IPS-18a (cell line): ENCODE results near the gene SNUPN.

Experiments
- H3K27ac ChIP-seq: one replicate; pipeline ENCODE4 v1.5.1; 2013; ENCODE audit warnings: low read length
- H3K27me3 ChIP-seq: one replicate; pipeline ENCODE4 v1.6.1; 2013; ENCODE audit warnings: mild to moderate bottlenecking, low read length; ENCODE audit not compliant: control insufficient read depth, insufficient read depth
- H3K36me3 ChIP-seq: one replicate; pipeline ENCODE4 v1.6.1; 2013; ENCODE audit warnings: low read depth, low read length; ENCODE audit not compliant: control insufficient read depth
- H3K4me1 ChIP-seq: one replicate; pipeline ENCODE4 v1.6.1; 2013; ENCODE audit warnings: low read depth, low read length; ENCODE audit not compliant: control insufficient read depth
- H3K4me3 ChIP-seq: one replicate; pipeline ENCODE4 v1.5.1; 2013; ENCODE audit warnings: low read length
- H3K9ac ChIP-seq: one replicate; pipeline ENCODE4 v1.6.1; 2013; ENCODE audit warnings: mild to moderate bottlenecking, low read length, moderate library complexity
- H3K9me3 ChIP-seq: one replicate; pipeline ENCODE4 v1.6.1; 2013; ENCODE audit warnings: low read depth, low read length; ENCODE audit not compliant: control insufficient read depth

Gene SNUPN

DNA sequence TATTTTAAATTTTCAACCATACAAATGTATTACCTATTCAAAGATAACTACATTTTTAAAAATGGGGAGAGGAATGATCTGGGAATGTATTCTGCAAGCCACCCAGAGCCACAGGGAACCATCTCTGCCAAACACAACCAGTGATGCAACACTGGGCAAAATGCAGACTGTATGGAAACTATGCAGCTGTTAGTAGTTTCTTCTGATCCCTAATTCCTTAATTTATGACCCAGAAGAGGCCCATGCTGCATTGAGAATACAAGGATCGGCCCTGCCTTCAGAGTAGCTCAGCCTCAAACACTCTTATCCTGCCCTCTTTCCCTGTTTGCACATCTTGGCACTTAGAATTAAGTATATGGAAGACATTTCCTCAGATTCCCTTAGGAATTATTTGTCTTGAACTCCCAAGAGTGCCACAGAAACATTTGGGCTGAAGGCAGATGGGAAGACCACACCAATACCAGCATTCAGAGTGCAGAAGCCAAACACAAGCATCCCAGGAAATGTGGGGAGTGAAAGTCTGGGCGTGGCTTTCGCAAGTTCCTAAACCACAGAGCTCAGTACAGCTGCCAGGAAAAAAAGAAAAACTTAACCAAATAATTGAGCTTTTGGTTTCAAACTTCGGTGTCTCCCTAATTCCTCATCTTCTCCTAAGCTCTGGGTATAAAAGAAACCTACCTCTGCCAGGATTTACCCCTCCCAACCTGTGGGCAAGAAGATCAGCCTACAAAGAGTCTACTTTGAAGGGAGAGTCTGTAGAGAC lies 5.3 kb downstream of the SNUPN start:
- H3K27me3 ChIP-seq, result no peaks in the 10 kb centered on the region
- peaks cover 30% of the 10 kb centered on the region for H3K36me3 ChIP-seq
- H3K27ac ChIP-seq, result no peak overlapping the region
- no peak overlapping the region for H3K9ac ChIP-seq
- no peak overlapping the region for H3K4me3 ChIP-seq
- no peaks in the 10 kb centered on the region for H3K4me1 ChIP-seq
- H3K9me3 ChIP-seq, result no peaks in the 10 kb centered on the region

DNA sequence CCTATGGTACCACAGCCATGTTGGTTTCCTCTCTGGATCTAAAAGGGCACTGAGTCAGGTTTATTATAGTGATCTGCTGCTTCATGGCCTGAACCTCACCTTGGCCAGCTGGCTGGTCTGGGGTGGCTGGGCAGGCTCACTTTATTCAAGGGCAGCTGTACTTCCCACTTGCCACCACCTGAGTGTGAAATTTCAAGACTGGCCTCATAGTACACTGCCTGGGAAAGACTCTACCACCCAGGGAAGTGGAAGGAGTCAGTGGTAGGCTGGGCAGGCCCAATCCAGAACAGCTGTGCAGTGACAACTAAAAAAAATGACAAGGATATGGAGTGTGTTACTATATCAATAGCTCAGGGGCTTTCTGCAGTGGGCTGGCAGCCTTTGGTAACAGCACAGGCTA lies 8.8 kb downstream of the SNUPN start:
- Histone ChIP-seq H3K4me3 (no peak overlapping the region), H3K9ac (no peak overlapping the region), H3K27me3 (no peaks in the 10 kb centered on the region), H3K36me3 (peaks cover 43% of the 10 kb centered on the region), H3K9me3 (no peaks in the 10 kb centered on the region), H3K4me1 (no peaks in the 10 kb centered on the region), H3K27ac (no peak overlapping the region)

DNA sequence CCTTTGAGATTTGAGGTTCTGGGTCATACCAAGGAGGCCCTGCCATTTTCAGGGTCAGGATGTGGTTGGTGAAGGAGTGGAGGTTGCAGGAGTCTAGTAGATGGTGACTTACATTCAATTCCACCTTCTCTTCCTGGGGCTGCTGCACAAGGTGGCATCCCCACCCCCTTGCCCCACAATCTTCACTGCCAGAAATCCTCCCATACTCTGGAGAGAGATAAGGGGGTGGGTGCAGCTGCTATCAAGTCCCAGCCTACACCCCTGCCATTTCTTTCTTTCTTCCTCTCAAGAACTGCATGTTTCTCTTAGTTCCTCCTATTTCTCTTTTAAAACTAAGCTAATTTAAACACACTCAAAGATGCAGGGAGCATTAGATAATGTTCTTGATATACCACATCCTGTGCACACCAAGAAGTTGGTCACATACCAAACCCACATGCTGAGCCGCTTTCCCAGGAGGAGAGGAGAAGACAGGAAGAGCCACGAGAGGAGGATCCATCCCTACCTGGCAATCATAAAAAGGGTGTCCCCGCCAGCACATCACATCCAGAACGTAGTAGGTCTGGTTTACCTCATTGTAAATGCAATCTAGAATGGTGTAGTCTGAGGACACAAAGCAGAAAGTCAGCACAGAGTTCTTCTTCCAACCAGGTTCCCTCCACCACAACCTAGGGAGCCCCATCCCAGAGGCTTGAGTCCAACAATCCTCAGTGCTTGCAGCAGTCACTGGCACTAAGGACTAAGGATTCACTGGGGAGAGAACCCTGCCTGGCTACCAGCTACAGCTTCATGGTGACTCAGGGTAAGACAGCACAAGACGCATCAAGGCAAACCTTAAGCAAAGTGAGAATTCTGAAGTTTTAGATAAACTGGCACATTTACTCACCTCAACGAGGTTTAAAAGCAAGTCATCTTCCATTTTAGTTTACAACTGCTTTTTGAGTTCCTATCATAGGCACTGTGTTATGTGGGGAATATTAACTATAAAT lies 18.5 kb downstream of the SNUPN start:
- H3K27ac ChIP-seq, result no peak overlapping the region
- H3K36me3 ChIP-seq, result peaks cover 46% of the 10 kb centered on the region

DNA sequence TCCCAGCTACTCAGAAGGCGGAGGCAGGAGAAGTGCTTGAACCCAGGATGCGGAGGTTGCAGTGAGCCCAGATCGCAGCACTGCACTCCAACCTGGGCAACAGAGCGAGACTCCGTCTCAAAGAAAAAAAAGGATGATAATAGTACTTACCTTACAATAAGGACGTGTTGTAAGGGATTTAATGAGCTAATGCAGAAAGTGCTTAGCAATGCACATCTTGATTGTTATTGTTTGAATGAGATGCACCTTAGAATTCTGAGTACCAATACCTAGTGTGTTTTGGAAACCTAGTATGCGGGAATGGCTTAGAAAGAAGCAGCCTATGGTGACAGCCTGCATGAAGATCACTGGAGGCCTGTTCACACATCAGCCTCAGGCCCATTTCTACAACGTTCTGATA lies 19.5 kb downstream of the SNUPN start:
- Histone ChIP-seq H3K4me1 (no peaks in the 10 kb centered on the region), H3K4me3 (no peak overlapping the region), H3K9me3 (no peaks in the 10 kb centered on the region), H3K9ac (no peak overlapping the region), H3K27ac (no peak overlapping the region), H3K36me3 (peaks cover 47% of the 10 kb centered on the region), H3K27me3 (no peaks in the 10 kb centered on the region)

More for the DNA sequence above, 18.5 kb downstream of the SNUPN start:
- Histone ChIP-seq H3K27me3 (no peaks in the 10 kb centered on the region), H3K9me3 (no peaks in the 10 kb centered on the region), H3K4me3 (no peak overlapping the region), H3K9ac (no peak overlapping the region), H3K4me1 (no peaks in the 10 kb centered on the region)

DNA sequence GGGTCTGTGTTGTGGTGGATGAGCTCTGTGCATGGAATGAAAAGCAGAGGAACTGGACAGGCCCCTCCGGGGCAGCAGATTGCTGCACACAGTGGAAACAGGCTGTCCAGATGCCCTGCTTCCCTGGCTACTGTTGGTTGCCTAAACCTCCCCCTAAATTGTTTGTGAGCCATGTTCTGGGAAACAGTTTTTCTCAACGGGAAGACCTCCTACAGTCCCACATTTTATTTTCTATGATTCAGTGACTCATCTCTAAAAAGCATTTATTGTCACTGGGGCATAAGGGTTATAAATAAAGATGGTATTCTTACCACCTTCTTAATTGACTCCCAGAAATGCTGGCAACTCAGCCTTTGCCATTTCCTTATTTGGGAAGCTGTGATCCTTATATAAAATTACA lies 26.1 kb downstream of the SNUPN start:
- Histone ChIP-seq H3K27me3 (no peaks in the 10 kb centered on the region), H3K4me1 (no peaks in the 10 kb centered on the region), H3K4me3 (no peak overlapping the region), H3K9ac (no peak overlapping the region), H3K36me3 (peaks cover 25% of the 10 kb centered on the region), H3K27ac (no peak overlapping the region), H3K9me3 (no peaks in the 10 kb centered on the region)

DNA sequence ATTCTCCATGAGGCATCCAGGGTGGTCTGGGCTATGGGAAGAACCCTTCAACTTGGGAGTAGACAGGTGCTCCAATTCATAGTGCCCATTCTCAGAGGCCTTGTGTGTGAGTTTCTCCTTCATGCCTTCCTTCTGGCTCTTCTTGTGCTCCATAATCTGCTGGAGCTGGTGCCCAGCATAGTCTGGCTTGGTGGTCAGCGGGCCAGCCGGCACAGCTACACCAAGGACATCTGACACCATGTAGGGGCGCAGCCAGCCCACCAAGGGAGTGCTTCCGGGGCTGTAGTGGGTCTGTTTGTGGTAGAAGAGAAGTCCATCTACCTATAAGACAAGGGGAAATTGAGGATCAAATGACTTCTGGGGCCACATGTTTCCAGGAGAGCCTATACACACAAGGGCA lies 27.2 kb downstream of the SNUPN start:
- Histone ChIP-seq H3K4me1 (no peaks in the 10 kb centered on the region), H3K9me3 (no peaks in the 10 kb centered on the region), H3K27me3 (no peaks in the 10 kb centered on the region), H3K9ac (no peak overlapping the region), H3K27ac (no peak overlapping the region), H3K4me3 (no peak overlapping the region), H3K36me3 (peaks cover 20% of the 10 kb centered on the region)

GRCh38 chr15:75597667-75598341 lies 27.7 kb downstream of the SNUPN start:
- Histone ChIP-seq H3K36me3 (peaks cover 20% of the 10 kb centered on the region), H3K4me1 (no peaks in the 10 kb centered on the region), H3K27ac (no peak overlapping the region), H3K27me3 (no peaks in the 10 kb centered on the region), H3K9me3 (no peaks in the 10 kb centered on the region), H3K4me3 (no peak overlapping the region), H3K9ac (no peak overlapping the region)

GRCh38 chr15:75596703-75597345 lies 28.7 kb downstream of the SNUPN start:
- no peak overlapping the region for H3K27ac ChIP-seq
- H3K4me3 ChIP-seq, result no peak overlapping the region
- H3K9me3 ChIP-seq, result no peaks in the 10 kb centered on the region
- H3K4me1 ChIP-seq, result no peaks in the 10 kb centered on the region
- peaks cover 20% of the 10 kb centered on the region for H3K36me3 ChIP-seq
- no peaks in the 10 kb centered on the region for H3K27me3 ChIP-seq
- H3K9ac ChIP-seq, result no peak overlapping the region

- Histone ChIP-seq H3K27ac (no peak overlapping the region), H3K36me3 (peaks cover 13% of the 10 kb centered on the region), H3K9ac (no peak overlapping the region), H3K4me3 (no peak overlapping the region), H3K9me3 (no peaks in the 10 kb centered on the region), H3K27me3 (no peaks in the 10 kb centered on the region), H3K4me1 (no peaks in the 10 kb centered on the region)
Observed at GRCh38 chr15:75594276-75594675, 31.2 kb downstream of the SNUPN start.

- H3K9ac ChIP-seq, result no peak overlapping the region
- H3K4me1 ChIP-seq, result no peaks in the 10 kb centered on the region
- H3K4me3 ChIP-seq, result no peak overlapping the region
- no peaks in the 10 kb centered on the region for H3K9me3 ChIP-seq
- H3K36me3 ChIP-seq, result peaks cover 2% of the 10 kb centered on the region
- H3K27ac ChIP-seq, result no peak overlapping the region
- H3K27me3 ChIP-seq, result no peaks in the 10 kb centered on the region
Observed at GRCh38 chr15:75591655-75592364, 33.7 kb downstream of the SNUPN start.
